BJ (cell line): Measurements from ENCODE around the gene TSACC. TPM values are rescaled to one million over a fixed set of nuclear protein-coding genes. Genes with fewer than 3 reads are reported as not detected.
A peak's percentile ranks its signal among the peaks of the same experiment; 100 is the strongest.

ENCODE experiments used
- CTCF ChIA-PET: fragments of 350-600 bp; formaldehyde crosslinking; extraction: SDS; loops from one replicate; lab custom pipeline; 2021; ENCODE audit warnings: antibody characterized with exemption, inconsistent platforms; lab: Yijun Ruan, JAX
- POLR2A ChIA-PET: fragments of 300-600 bp; sonication (Branson Sonifier 250); formaldehyde crosslinking; extraction: SDS; loops from one replicate; lab custom pipeline; 2021; ENCODE audit warnings: antibody characterized with exemption; lab: Charles Lee
- DNase-seq: peaks from one replicate; pipeline ENCODE4 v3.0.0-alpha.2; 2011; ENCODE audit warnings: low read depth
- H3K27me3 ChIP-seq: 2 replicates; pipeline ENCODE4 v1.6.0; 2011; ENCODE audit warnings: low read length; ENCODE audit not compliant: control insufficient read depth, insufficient read depth
- H3K36me3 ChIP-seq: 2 replicates; pipeline ENCODE4 v1.5.1; 2011; ENCODE audit warnings: low read length; ENCODE audit not compliant: control insufficient read depth, insufficient read depth
- H3K4me3 ChIP-seq: 2 replicates; pipeline ENCODE4 v1.5.1; 2011; ENCODE audit warnings: low read depth, mild to moderate bottlenecking, control low read depth, low read length
- polyA plus RNA-seq: library from polyadenylated mRNA; depleted of rRNA; stranded (reverse); fragments of >200 nt; gene quantifications from 2 replicates; pipeline ENCODE4 v1.2.3, GENCODE V29; 2011
- TF ChIP-seq, protein P1 (sequence below): IDR thresholded peaks from 2 replicates; pipeline ENCODE4 v1.5.1; 2011; ENCODE audit warnings: low read depth, mild to moderate bottlenecking, control low read depth, inconsistent platforms, low read length, moderate library complexity; ENCODE audit not compliant: insufficient read depth

The TSACC gene
- polyA plus RNA-seq, 1 experiment: 0.52 TPM

DNA sequence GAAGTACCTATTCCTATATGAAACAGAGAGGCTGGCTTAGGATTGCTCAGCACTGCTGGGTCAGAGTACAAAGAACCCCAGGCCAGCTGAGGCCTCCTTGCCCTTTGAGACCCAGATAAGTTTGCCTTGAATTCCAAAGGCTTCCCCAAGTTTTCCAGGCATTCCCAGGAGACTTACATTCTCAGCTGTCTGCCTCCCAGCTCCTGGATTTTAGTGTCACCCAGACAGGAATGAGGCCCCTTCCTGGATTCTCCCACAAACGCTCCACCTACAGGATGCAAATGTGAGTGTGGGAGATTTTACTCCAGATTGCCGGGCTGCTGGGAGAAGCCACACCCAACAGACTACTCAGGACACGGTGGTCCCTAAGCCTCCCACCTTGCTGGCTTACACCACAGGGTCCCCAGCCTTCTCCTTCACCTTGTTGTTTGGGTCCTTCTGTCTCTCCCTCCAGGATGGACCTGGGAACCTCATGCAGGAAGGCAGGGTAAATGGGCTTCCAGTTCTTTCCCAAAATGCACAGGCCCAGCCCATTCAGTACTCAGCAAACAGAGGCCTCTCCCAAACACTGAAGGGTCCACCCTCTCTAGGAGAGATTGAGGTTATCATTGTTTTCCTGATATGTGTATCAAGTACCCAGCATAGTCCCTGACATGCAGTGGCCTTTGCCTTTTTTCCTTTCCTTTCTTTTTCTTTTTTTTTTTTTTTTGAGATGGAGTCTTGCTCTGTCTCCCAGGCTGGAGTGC lies 41.3 kb downstream of the TSACC start:
- no peak for DNase-seq
- CTCF ChIA-PET: interaction anchor here (0.5 to 3.5 kb wide), 3 partner anchors 66 to 244 kb away, joined by 3 to 36 read pairs (median 6); no protein-coding TSS in a partner anchor
- TF ChIP-seq, protein P1, sequence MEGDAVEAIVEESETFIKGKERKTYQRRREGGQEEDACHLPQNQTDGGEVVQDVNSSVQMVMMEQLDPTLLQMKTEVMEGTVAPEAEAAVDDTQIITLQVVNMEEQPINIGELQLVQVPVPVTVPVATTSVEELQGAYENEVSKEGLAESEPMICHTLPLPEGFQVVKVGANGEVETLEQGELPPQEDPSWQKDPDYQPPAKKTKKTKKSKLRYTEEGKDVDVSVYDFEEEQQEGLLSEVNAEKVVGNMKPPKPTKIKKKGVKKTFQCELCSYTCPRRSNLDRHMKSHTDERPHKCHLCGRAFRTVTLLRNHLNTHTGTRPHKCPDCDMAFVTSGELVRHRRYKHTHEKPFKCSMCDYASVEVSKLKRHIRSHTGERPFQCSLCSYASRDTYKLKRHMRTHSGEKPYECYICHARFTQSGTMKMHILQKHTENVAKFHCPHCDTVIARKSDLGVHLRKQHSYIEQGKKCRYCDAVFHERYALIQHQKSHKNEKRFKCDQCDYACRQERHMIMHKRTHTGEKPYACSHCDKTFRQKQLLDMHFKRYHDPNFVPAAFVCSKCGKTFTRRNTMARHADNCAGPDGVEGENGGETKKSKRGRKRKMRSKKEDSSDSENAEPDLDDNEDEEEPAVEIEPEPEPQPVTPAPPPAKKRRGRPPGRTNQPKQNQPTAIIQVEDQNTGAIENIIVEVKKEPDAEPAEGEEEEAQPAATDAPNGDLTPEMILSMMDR: peak; percentile 25; the same call in 1 of the 2 replicates

GRCh38 chr1:156382561-156382960 lies 44.2 kb downstream of the TSACC start:
- ChIA-PET CTCF (interaction anchor here (0.5 to 7.1 kb wide), 14 partner anchors 12 to 243 kb away, joined by 3 to 172 read pairs (median 5); partner anchors contain the start of gene RHBG), POLR2A (no interaction called here)
- no peak overlapping the region for H3K4me3 ChIP-seq
- H3K27me3 ChIP-seq: peaks cover 7% of the 10 kb centered on the region
- TF ChIP-seq, protein P1: no peak
- no peaks in the 10 kb centered on the region for H3K36me3 ChIP-seq
- no peak for DNase-seq

More for the DNA sequence above, 41.3 kb downstream of the TSACC start:
- Histone ChIP-seq H3K4me3 (no peak overlapping the region), H3K36me3 (no peaks in the 10 kb centered on the region), H3K27me3 (no peaks in the 10 kb centered on the region; the same call in 1 of the 2 replicates)
- POLR2A ChIA-PET: no interaction called here

- Histone ChIP-seq H3K27me3 (peaks cover 12% of the 10 kb centered on the region), H3K4me3 (no peak overlapping the region), H3K36me3 (no peaks in the 10 kb centered on the region)
- CTCF ChIA-PET: interaction anchor here (0.5 to 7.1 kb wide), 16 partner anchors 12 to 241 kb away, joined by 3 to 172 read pairs (median 4); partner anchors contain the start of gene RHBG
- DNase-seq: no peak
- POLR2A ChIA-PET: no interaction called here
- TF ChIP-seq, protein P1: peak; percentile 93
These were observed 44.7 kb downstream of the TSACC start for GRCh38 chr1:156383023-156383422.

GRCh38 chr1:156384007-156384406 lies 45.7 kb downstream of the TSACC start:
- H3K4me3 ChIP-seq: no peak overlapping the region
- POLR2A ChIA-PET: no interaction called here
- TF ChIP-seq, protein P1: no peak
- DNase-seq: no peak
- H3K27me3 ChIP-seq: peaks cover 15% of the 10 kb centered on the region
- no peaks in the 10 kb centered on the region for H3K36me3 ChIP-seq
- CTCF ChIA-PET: interaction anchor here (0.7 to 7.1 kb wide), 17 partner anchors 9 to 275 kb away, joined by 3 to 172 read pairs (median 13); no protein-coding TSS in a partner anchor

GRCh38 chr1:156384658-156385057 lies 46.3 kb downstream of the TSACC start:
- no peaks in the 10 kb centered on the region for H3K36me3 ChIP-seq
- CTCF ChIA-PET: interaction anchor here (0.7 to 7.1 kb wide), 21 partner anchors 8 to 274 kb away, joined by 3 to 172 read pairs (median 13); no protein-coding TSS in a partner anchor
- TF ChIP-seq, protein P1: no peak
- no peak overlapping the region for H3K4me3 ChIP-seq
- POLR2A ChIA-PET: no interaction called here
- no peak for DNase-seq
- peaks cover 18% of the 10 kb centered on the region for H3K27me3 ChIP-seq
